ENCODE results near the gene NKPD1. TPM values are rescaled to one million over a fixed set of nuclear protein-coding genes. Genes with fewer than 3 reads are reported as not detected.

NKPD1 gene
- total and polyA plus RNA-seq, 2 experiments from 2014 or later, result 0.24 to 1.3 TPM

GRCh38 chr19:45162608-45163143, 1.9 kb upstream of the NKPD1 start:
- no peaks in the 10 kb centered on the region; the same call in 1 of the 2 replicates for H4K20me1 ChIP-seq (replicated peaks; ENCODE audit: insufficient read depth)
- H3K9me2 ChIP-seq (ENCODE audit: insufficient read depth), result no peaks in the 10 kb centered on the region
- H3K27ac ChIP-seq (ENCODE audit: low read depth), result no peak overlapping the region
- no peak overlapping the region for H3K4me2 ChIP-seq
- TF ChIP-seq ZNF331 (CRISPR knock-in tag; IDR thresholded peaks at IDR 0.05; ENCODE audit: low read depth) (no peak), CREB1 (CRISPR knock-in tag; IDR thresholded peaks at IDR 0.05; ENCODE audit: low read depth) (no peak), ETS1 (IDR thresholded peaks at IDR 0.05) (no peak), JUNB (IDR thresholded peaks at IDR 0.05; ENCODE audit: unreplicated experiment) (no peak), EZH2 (IDR thresholded peaks at IDR 0.05; ENCODE audit: low read depth, unreplicated experiment) (no peak), NANOG (IDR thresholded peaks at IDR 0.05; ENCODE audit: borderline replicate concordance) (no peak), ZNF114 (CRISPR knock-in tag; IDR thresholded peaks at IDR 0.05) (no peak), CTCF (conservative IDR thresholded peaks at IDR 0.05; ENCODE audit: low read depth in 2 of 2) (no peak), STAT1 (IDR thresholded peaks at IDR 0.05; ENCODE audit: unreplicated experiment) (no peak), POLR2AphosphoS5 (IDR thresholded peaks at IDR 0.05; ENCODE audit: low read depth) (no peak), EZH2phosphoT487 (IDR thresholded peaks at IDR 0.05; ENCODE audit: unreplicated experiment) (no peak), REST (IDR thresholded peaks at IDR 0.05; ENCODE audit: unreplicated experiment) (no peak), ZNF462 (CRISPR knock-in tag; IDR thresholded peaks at IDR 0.05) (no peak)
- H3K27me3 ChIP-seq (ENCODE audit: insufficient read depth), result no peaks in the 10 kb centered on the region
- no peaks in the 10 kb centered on the region; the same call in 1 of the 2 replicates for H3F3A ChIP-seq (replicated peaks; ENCODE audit: low read depth)
- Mint-ChIP-seq H3K4me1 (peaks cover 20% of the 10 kb centered on the region), H3K27me3 (ENCODE audit: insufficient read depth, low read depth, poor library complexity) (peaks cover 19% of the 10 kb centered on the region), H3K36me3 (ENCODE audit: low read depth) (no peaks in the 10 kb centered on the region), H3K27ac (no peak overlapping the region), H3K4me3 (no peak overlapping the region), H3K9me3 (no peaks in the 10 kb centered on the region; the same call in 2 of the 3 replicates)
- no peak overlapping the region for H3K4me3 ChIP-seq
- no peaks in the 10 kb centered on the region for H3K36me3 ChIP-seq (ENCODE audit: insufficient read depth)
- H3K4me1 ChIP-seq (ENCODE audit: insufficient read depth), result 0 out of 2 replicates have a peak, but pooled peaks cover 4% of the 10 kb centered on the region
- DNase-seq (ENCODE audit: low spot score) (no peak), ATAC-seq (no peak)
- no peaks in the 10 kb centered on the region for H3K79me2 ChIP-seq (replicated peaks; ENCODE audit: insufficient read depth)
- no peak overlapping the region for H2AFZ ChIP-seq
